GM21367 (cell line): ENCODE data around the gene CEP128.

ENCODE experiments used
- ATAC-seq: cut with Tn5 transposase; IDR thresholded peaks from one replicate; pipeline ENCODE4 v1.9.1; 2021; ENCODE audit not compliant: unreplicated experiment

Gene CEP128

GRCh38 chr14:80564051-80564450, 377.5 kb downstream of the CEP128 start:
- ATAC-seq = no peak

- ATAC-seq = no peak
Measured at GRCh38 chr14:80560800-80561657, 380.5 kb downstream of the CEP128 start.

GRCh38 chr14:80554139-80554538, 387.4 kb downstream of the CEP128 start:
- no peak for ATAC-seq

- ATAC-seq = no peak
Measured at GRCh38 chr14:80549141-80549540, 392.4 kb downstream of the CEP128 start.

GRCh38 chr14:80545935-80546854, 395.3 kb downstream of the CEP128 start:
- ATAC-seq = no peak

DNA sequence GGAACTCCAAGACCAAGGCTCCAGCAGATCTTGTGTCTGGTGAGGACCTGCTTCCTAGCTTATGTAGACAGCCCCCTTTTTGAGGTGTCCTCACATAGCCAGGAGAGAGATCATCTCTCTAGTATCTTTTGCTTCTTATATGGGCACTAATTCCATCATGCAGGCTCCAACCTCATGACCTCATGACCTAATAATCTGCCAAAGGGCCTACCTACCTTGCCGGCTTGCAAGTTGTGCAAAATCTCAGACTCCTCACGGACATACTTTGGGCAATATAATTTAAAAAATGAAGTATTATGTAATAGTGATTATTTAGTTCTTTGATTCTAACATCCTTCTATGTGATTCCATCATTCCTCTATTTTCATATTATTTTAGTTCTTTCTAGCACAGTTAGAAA, 397.2 kb downstream of the CEP128 start:
- ATAC-seq = no peak

- no peak for ATAC-seq
Measured at GRCh38 chr14:80543211-80543610, 398.3 kb downstream of the CEP128 start.

GRCh38 chr14:80538633-80539375, 402.7 kb downstream of the CEP128 start:
- no peak for ATAC-seq

- ATAC-seq = no peak
Measured at GRCh38 chr14:80537626-80538025, 403.9 kb downstream of the CEP128 start.

GRCh38 chr14:80536456-80536855, 405.1 kb downstream of the CEP128 start:
- ATAC-seq = no peak

- ATAC-seq = no peak
Measured at GRCh38 chr14:80535171-80535570, 406.4 kb downstream of the CEP128 start.

DNA sequence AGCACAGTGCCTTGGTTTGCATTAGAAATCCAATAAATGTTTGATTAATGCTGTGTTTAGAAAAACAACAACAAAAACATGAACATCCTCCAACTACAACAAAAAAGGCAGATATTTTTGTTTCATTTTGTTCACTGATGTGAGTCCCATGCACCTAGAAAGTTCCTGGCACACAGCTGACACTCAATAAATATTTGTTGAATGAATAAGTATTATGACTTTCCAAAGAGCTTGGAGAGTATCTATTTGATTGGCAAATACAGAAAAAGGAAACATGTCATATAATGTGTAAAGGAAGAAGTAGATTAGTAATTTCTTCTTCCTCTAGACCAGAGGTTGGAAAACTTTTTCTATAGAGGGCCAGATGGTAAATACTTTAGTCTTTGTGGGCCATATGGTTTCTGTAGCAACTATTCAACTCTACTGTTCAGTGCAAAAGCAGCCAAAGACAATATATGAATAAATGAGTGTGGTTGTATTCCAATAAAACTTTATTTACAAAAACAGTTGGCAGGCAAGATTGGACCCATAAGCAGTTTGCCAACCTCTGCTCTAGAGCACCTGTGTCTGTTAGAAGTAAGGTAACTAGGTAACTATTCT, 417.9 kb downstream of the CEP128 start:
- ATAC-seq = no peak

- no peak for ATAC-seq
Measured at GRCh38 chr14:80522936-80523335, 418.6 kb downstream of the CEP128 start.

DNA sequence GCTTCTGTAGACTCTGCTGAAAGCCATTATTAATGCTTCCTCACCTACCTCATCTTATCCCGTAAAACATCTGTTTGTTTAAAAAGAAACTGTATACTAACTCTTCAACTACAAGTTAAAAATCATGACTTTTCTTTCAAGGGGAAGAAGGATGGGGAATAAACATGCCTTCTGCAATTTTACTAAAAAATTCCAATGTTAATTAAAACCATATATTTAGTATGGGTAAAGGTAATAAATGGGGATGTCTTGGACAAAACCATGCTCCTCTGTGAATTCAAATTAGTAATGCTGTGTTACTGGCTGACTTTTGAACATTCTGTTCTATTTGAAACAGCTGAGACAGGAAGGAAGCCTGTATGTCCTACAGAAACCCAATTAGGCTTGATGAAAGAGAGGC, 419.1 kb downstream of the CEP128 start:
- ATAC-seq = no peak

DNA sequence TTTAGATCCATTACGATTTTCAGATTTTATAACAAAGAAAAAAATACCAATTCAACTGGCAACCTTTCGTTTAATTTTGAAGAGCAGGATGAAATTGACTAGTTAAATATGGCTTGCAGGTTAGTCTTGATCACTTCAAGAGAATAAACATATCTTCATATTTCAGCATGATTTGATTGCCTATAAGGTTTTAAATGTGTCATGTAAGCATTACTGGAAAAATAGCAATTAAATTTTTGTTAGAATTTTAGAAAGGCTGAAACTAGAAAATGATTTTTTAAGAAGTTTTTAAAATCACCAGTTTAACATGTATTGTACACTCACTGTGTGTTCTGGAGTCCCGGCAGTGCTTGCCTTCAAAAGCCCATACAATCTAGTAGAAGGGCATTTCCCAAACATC, 420.1 kb downstream of the CEP128 start:
- no peak for ATAC-seq

DNA sequence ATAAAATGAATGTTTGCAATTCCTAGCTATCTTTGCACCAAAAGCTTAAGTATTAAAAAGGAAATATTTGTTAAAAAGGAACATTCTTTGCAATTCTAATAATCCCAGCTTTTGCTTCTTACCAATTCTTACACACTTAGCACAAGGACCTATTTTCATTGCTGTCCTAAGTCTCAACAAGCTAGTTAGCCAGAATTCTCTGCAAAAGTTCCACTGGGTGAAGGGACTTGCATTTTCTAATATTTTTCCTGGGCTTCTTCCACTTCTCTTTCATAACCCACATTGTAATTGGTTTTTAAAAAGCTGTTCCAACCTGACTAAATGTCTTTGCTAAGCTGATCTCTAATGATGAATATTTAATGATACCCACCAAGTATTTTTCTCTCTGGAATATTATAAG, 422.5 kb downstream of the CEP128 start:
- no peak for ATAC-seq

DNA sequence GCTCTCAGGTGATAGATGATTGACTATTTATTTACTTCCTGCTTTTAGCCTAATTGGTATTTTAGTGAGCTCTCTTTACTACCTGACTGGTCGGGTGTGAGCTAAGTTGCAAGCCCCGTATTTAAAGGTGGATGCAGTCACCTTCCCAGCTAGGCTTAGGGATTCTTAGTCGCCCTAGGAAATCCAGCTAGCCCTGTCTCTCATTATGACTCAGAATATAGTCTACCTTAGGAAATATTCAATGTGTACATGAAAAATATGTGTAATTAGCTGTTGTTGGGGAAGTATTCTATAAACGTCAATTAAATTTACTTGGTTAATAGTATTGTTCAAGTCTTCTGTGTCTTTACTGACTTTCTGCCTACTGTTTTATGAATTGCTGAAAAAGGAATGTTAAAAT, 423.4 kb downstream of the CEP128 start:
- no peak for ATAC-seq

GRCh38 chr14:80507292-80507869, 434.2 kb downstream of the CEP128 start:
- ATAC-seq = no peak

DNA sequence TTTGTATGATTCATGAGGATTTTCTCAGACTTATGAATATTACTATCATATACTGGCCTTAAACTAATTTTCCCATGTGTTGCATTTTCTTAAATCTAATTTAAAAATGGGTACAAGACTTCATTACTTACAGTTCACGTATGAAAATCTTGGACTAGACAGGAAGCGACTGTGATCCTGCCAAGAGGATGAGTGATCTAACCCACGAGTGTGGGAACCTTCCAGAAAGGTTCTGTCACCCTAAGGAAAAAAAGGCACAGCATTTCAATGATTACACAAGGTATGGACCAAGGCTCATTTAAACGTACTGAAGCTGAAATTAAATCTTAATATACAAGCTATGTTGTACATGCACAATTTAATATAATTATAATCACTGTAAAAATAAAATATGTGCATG, 436.8 kb downstream of the CEP128 start:
- ATAC-seq = no peak

GRCh38 chr14:80498533-80498932, 443.0 kb downstream of the CEP128 start:
- ATAC-seq = no peak
